Iris pigment epithelial cell (primary cell): ENCODE results near the gene SIKE1.
"Not testable (repeated sequence)": the region's sequence is repeated elsewhere in the genome, so short reads cannot be mapped to it uniquely, and the experiment has no call there.

Experiments
- DNase-seq: peaks from one replicate; pipeline ENCODE4 v3.0.0-alpha.2; 2011; ENCODE audit warnings: low read depth

Gene SIKE1

GRCh38 chr1:114780344-114781226 is at the start of gene SIKE1:
Gene SIKE1, minus strand, starts transcription at chr1:114780685. Its CDS starts 78 bp downstream, at chr1:114780607.
- DNase-seq, result peak; percentile 97

- not testable (repeated sequence) for DNase-seq
These were observed 49.6 kb upstream of the SIKE1 start for GRCh38 chr1:114830075-114830474.

GRCh38 chr1:114828251-114828650 is 47.8 kb upstream of the SIKE1 start:
- peak; percentile 28 for DNase-seq

- DNase-seq, result no peak
These were observed 41.5 kb upstream of the SIKE1 start for GRCh38 chr1:114821978-114822377.

GRCh38 chr1:114820392-114820791 is 39.9 kb upstream of the SIKE1 start:
- DNase-seq, result no peak

GRCh38 chr1:114819869-114820268 is 39.4 kb upstream of the SIKE1 start:
- DNase-seq, result no peak

- DNase-seq, result not testable (repeated sequence)
These were observed 24.0 kb upstream of the SIKE1 start for GRCh38 chr1:114804449-114804848.

GRCh38 chr1:114803001-114803400 is 22.5 kb upstream of the SIKE1 start:
- peak; percentile 2 for DNase-seq

- DNase-seq, result no peak
These were observed 13.6 kb upstream of the SIKE1 start for GRCh38 chr1:114794038-114794437.

GRCh38 chr1:114790581-114790980 is 10.1 kb upstream of the SIKE1 start:
- DNase-seq, result not testable (repeated sequence)

GRCh38 chr1:114786440-114786839 is 6.0 kb upstream of the SIKE1 start:
- not testable (repeated sequence) for DNase-seq

- no peak for DNase-seq
These were observed 2.0 kb upstream of the SIKE1 start for GRCh38 chr1:114782476-114782875.

GRCh38 chr1:114779722-114780121 is 763 bp downstream of the SIKE1 start:
- DNase-seq, result no peak

- not testable (repeated sequence) for DNase-seq
These were observed 3.8 kb downstream of the SIKE1 start for GRCh38 chr1:114776726-114777125.

- DNase-seq, result no peak
These were observed 8.5 kb downstream of the SIKE1 start for GRCh38 chr1:114771992-114772391.

- DNase-seq, result no peak
These were observed 9.5 kb downstream of the SIKE1 start for GRCh38 chr1:114770989-114771388.

GRCh38 chr1:114764689-114765088 is 15.8 kb downstream of the SIKE1 start:
- no peak for DNase-seq

- DNase-seq, result peak; percentile 61
These were observed 22.1 kb downstream of the SIKE1 start for GRCh38 chr1:114758256-114758832.

GRCh38 chr1:114757455-114758255 is 22.8 kb downstream of the SIKE1 start, which contains the start of gene CSDE1:
Gene CSDE1, minus strand, starts transcription at chr1:114757984. Its CDS starts 18,094 bp downstream, at chr1:114739890.
- DNase-seq, result peak; percentile 98

- DNase-seq, result peak; percentile 79
These were observed 23.5 kb downstream of the SIKE1 start for GRCh38 chr1:114756949-114757454.

GRCh38 chr1:114756009-114756892 is 24.2 kb downstream of the SIKE1 start:
- peak; percentile 23 for DNase-seq
